HepG2 (cell line): ENCODE results near the gene CGNL1.

ENCODE experiments used
- EZH2 ChIP-seq: conservative IDR thresholded peaks from 2 replicates; pipeline ENCODE4 v1.6.1; 2012; ENCODE audit warnings: mild to moderate bottlenecking, low read depth, low read length, moderate library complexity
- NFIC ChIP-seq: IDR thresholded peaks from 2 replicates; pipeline ENCODE4 v1.6.1; 2012; ENCODE audit warnings: mild to moderate bottlenecking, low read length, inconsistent platforms
- SRF ChIP-seq: IDR thresholded peaks from 2 replicates; pipeline ENCODE4 v1.6.1; 2011; ENCODE audit warnings: mild to moderate bottlenecking, low read depth, low read length, moderate library complexity
- TAF15 ChIP-seq: fragments of 200-400 bp; formaldehyde crosslinking; IDR thresholded peaks from one replicate; pipeline ENCODE4 v1.6.1; 2018; ENCODE audit warnings: mild to moderate bottlenecking, low read depth, low read length; ENCODE audit not compliant: poor library complexity, severe bottlenecking
- ZNF703 ChIP-seq: sonication (generic); formaldehyde crosslinking; IDR thresholded peaks from 2 replicates; pipeline ENCODE4 v1.5.1; 2020; ENCODE audit warnings: missing genetic modification reagents, mild to moderate bottlenecking, moderate library complexity, borderline replicate concordance
- TF ChIP-seq, protein P1 (sequence below): sonication (generic); formaldehyde crosslinking; IDR thresholded peaks from 2 replicates; pipeline ENCODE4 v1.5.0; 2020; ENCODE audit warnings: mild to moderate bottlenecking, missing genetic modification reagents, moderate library complexity

DNA sequence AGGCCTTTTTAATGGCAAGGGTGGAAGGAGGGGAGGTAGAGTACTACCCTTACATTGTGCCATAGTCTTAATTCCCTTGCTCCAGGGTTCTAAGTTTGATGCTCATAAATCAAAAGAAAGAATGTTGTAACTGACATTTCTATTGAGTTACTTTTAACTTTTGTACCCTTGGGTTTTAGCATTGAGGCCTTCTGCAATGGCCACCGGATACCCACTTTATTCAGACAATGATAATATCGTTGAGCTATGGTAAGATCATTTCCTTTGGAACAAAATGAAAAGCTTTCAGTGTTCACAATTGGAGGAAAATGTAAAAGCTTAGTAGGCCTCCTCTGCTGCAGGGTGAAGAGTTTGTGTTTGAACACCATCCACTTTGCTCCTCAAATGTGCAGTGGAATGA, 16.8 kb downstream of the CGNL1 start:
- no peak for TF ChIP-seq EZH2
- no peak for TF ChIP-seq ZNF703
- TF ChIP-seq SRF = no peak
- TF ChIP-seq, protein P1, sequence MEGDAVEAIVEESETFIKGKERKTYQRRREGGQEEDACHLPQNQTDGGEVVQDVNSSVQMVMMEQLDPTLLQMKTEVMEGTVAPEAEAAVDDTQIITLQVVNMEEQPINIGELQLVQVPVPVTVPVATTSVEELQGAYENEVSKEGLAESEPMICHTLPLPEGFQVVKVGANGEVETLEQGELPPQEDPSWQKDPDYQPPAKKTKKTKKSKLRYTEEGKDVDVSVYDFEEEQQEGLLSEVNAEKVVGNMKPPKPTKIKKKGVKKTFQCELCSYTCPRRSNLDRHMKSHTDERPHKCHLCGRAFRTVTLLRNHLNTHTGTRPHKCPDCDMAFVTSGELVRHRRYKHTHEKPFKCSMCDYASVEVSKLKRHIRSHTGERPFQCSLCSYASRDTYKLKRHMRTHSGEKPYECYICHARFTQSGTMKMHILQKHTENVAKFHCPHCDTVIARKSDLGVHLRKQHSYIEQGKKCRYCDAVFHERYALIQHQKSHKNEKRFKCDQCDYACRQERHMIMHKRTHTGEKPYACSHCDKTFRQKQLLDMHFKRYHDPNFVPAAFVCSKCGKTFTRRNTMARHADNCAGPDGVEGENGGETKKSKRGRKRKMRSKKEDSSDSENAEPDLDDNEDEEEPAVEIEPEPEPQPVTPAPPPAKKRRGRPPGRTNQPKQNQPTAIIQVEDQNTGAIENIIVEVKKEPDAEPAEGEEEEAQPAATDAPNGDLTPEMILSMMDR (CRISPR knock-in tag) = no peak
- no peak for TF ChIP-seq NFIC
- TF ChIP-seq TAF15 = no peak
